ENCODE data around the gene ADARB2. TPM values are rescaled to one million over a fixed set of nuclear protein-coding genes. Genes with fewer than 3 reads are reported as not detected.

The ADARB2 gene
- total RNA-seq, 4 donors from 2014 or later: 8.4 to 23.2 (median 19.6) TPM

DNA sequence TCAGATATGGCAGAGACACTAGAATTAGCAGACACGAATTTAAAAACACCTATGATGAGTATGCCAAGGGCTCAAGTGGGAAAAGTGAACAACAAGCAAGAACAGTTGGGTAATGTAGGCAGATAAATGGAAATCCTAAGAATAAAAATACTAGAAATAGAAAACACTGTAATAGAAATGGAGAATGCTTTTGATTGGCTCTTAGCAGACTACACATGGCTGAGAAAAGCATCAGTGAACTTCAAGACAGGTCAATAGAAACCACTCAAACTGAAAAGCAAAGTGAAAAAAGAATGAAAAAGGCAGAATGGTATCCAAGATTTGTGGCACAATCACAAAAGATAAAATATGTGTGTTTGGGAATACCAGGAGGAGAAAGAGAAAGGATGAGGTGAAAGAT lies 598.8 kb downstream of the ADARB2 start:
- TF ChIP-seq POLR2A (IDR thresholded peaks at IDR 0.05) (no peak), EP300 (IDR thresholded peaks at IDR 0.05) (no peak)
- TF ChIP-seq, protein P1, sequence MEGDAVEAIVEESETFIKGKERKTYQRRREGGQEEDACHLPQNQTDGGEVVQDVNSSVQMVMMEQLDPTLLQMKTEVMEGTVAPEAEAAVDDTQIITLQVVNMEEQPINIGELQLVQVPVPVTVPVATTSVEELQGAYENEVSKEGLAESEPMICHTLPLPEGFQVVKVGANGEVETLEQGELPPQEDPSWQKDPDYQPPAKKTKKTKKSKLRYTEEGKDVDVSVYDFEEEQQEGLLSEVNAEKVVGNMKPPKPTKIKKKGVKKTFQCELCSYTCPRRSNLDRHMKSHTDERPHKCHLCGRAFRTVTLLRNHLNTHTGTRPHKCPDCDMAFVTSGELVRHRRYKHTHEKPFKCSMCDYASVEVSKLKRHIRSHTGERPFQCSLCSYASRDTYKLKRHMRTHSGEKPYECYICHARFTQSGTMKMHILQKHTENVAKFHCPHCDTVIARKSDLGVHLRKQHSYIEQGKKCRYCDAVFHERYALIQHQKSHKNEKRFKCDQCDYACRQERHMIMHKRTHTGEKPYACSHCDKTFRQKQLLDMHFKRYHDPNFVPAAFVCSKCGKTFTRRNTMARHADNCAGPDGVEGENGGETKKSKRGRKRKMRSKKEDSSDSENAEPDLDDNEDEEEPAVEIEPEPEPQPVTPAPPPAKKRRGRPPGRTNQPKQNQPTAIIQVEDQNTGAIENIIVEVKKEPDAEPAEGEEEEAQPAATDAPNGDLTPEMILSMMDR (IDR thresholded peaks at IDR 0.05): no peak
- Histone ChIP-seq H3K36me3 (no peaks in the 10 kb centered on the region), H3K9me3 (peaks cover 0 to 25% (median 2%) of the 10 kb centered on the region in 4 donors), H3K4me1 (no peaks in the 10 kb centered on the region), H3K27ac (no peak overlapping the region), H3K4me3 (no peak overlapping the region), H3K27me3 (no peaks in the 10 kb centered on the region)
- WGBS, 2 donors: 79 to 90% methylated on average over 1 of the region's 1 CpG
- DNase-seq (ENCODE audit: low spot score in 2 of 2): no peak

DNA sequence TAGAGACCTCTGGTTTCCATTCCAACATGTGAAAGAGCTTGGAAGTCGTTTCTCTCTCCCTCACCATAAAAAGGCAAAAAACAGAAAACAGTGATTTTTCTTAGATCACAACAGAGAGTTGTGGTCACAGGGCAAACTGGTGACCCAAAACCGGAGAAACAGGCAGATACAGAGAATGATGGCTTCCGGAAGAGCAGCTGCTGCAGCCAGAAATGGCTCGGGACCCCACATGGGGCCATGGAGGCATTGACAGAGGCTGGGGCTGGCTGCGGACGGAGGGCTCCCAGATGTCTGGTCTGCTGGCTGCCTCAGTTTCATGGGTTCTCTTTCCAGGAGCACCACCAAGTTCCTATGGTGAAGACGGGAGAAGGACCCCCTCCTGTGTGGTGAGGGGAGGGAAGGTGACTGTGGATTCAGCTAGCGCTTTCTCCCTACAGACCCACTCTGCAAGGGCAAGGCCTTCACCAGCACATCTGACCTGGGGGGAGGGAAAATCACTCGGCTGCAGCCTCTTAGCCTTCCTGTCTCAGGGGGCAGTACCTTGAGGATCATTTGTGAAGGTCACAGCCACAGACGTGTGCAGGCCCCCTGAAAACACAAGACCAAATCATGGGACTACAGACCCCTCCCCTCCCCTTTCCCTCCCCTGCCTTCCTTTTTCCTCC lies 599.7 kb downstream of the ADARB2 start:
- Histone ChIP-seq H3K27me3 (no peaks in the 10 kb centered on the region), H3K9me3 (peaks cover 0 to 23% (median 2%) of the 10 kb centered on the region in 4 donors), H3K4me3 (no peak overlapping the region), H3K36me3 (peaks cover 0 to 3% (median 0%) of the 10 kb centered on the region in 3 donors), H3K4me1 (no peaks in the 10 kb centered on the region), H3K27ac (no peak overlapping the region)
- 78 to 82% methylated on average over 10 of the region's 10 CpGs for WGBS, 2 donors
- DNase-seq (ENCODE audit: low spot score in 2 of 2): no peak
- TF ChIP-seq POLR2A (IDR thresholded peaks at IDR 0.05) (no peak), EP300 (IDR thresholded peaks at IDR 0.05) (no peak)
- TF ChIP-seq, protein P1 (IDR thresholded peaks at IDR 0.05): no peak

DNA sequence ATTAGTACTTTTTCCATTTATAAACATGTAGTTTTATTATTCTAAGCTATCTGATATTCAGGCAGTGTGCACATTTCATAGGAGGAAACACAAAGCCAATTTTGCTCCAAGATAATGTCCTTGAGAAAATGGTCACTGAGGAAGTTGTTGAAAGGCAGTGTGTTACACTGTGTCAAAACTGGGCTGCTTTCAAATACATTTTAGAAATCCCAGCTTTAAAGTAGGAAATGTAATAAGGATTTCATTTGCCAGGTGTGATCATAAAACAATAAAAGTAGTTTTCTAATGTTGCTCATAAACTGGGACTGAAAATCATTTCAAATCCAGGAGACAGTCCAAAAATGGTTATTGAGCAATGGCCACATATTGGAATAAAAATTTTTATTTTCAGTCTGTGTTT lies 601.1 kb downstream of the ADARB2 start:
- Histone ChIP-seq H3K4me1 (no peaks in the 10 kb centered on the region), H3K27ac (no peak overlapping the region), H3K4me3 (no peak overlapping the region), H3K27me3 (no peaks in the 10 kb centered on the region), H3K9me3 (peaks cover 0 to 23% (median 2%) of the 10 kb centered on the region in 4 donors), H3K36me3 (peaks cover 0 to 16% (median 1%) of the 10 kb centered on the region in 3 donors)
- DNase-seq (ENCODE audit: low spot score in 2 of 2): no peak
- TF ChIP-seq, protein P1 (IDR thresholded peaks at IDR 0.05): no peak
- TF ChIP-seq EP300 (IDR thresholded peaks at IDR 0.05) (no peak), POLR2A (IDR thresholded peaks at IDR 0.05) (no peak)

DNA sequence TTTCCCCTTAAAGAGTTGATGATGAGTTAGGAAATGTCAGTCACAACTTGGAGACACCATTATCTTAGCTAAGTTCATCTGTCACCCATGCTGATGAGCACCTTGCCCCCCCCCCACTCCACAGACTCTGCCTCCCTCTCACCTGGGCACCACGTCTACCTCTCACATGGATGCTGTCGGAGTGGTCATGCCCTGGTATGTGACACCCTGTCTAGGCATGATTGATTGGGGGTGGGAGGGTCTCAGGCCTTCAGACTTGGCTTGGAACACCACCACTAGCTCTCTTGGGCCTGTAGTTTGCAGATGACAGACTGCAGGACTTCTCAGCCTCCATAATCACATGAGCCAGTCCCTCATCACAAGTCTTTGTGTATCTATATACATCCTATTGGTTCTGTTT lies 603.2 kb downstream of the ADARB2 start:
- DNase-seq (ENCODE audit: low spot score in 2 of 2): no peak
- Histone ChIP-seq H3K27me3 (no peaks in the 10 kb centered on the region), H3K4me3 (no peak overlapping the region), H3K9me3 (peaks cover 0 to 19% (median 2%) of the 10 kb centered on the region in 4 donors), H3K36me3 (peaks cover 0 to 37% (median 9%) of the 10 kb centered on the region in 3 donors), H3K27ac (no peak overlapping the region), H3K4me1 (no peaks in the 10 kb centered on the region)
- TF ChIP-seq, protein P1 (IDR thresholded peaks at IDR 0.05): no peak
- no peak for TF ChIP-seq POLR2A (IDR thresholded peaks at IDR 0.05)
- no peak for TF ChIP-seq EP300 (IDR thresholded peaks at IDR 0.05)
- 79 to 86% methylated on average over 2 of the region's 2 CpGs for WGBS, 2 donors

DNA sequence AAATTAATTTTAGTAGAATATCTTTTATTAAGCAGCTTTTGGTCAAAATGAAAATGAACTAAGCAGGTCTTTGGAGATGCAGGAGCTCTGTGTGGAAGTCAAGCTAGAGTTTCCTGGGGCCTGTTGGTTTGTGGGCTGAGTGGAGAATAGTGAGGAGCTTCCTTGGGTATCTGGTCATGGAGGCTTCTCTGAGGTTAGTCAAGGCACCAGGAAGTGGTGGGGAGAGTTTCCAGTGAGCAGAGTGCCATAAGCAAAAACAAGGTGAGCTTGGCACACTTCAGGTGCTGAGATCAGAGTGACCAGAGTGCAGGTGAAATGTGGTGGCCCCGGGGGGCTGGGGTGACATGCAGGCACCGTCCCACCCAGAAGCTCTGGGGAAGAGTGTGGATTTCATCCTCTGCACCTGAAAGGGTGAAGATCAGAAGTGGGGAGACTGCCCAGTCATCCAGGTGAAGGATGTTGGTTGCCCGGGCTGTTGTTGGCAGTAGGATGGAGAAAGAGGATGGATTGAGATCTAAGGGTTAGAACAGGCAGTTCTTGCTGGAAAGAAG lies 603.8 kb downstream of the ADARB2 start:
- Histone ChIP-seq H3K36me3 (peaks cover 0 to 43% (median 13%) of the 10 kb centered on the region in 3 donors), H3K4me1 (no peaks in the 10 kb centered on the region), H3K4me3 (no peak overlapping the region), H3K9me3 (peaks cover 0 to 13% (median 1%) of the 10 kb centered on the region in 4 donors), H3K27ac (no peak overlapping the region), H3K27me3 (no peaks in the 10 kb centered on the region)
- no peak for TF ChIP-seq EP300 (IDR thresholded peaks at IDR 0.05)
- TF ChIP-seq, protein P1 (IDR thresholded peaks at IDR 0.05): no peak
- TF ChIP-seq POLR2A (IDR thresholded peaks at IDR 0.05): no peak
- 88 to 96% methylated on average over 3 of the region's 3 CpGs for WGBS, 2 donors
- no peak for DNase-seq (ENCODE audit: low spot score in 2 of 2)
